ENCODE measurements around the gene TRPM3.

DNA sequence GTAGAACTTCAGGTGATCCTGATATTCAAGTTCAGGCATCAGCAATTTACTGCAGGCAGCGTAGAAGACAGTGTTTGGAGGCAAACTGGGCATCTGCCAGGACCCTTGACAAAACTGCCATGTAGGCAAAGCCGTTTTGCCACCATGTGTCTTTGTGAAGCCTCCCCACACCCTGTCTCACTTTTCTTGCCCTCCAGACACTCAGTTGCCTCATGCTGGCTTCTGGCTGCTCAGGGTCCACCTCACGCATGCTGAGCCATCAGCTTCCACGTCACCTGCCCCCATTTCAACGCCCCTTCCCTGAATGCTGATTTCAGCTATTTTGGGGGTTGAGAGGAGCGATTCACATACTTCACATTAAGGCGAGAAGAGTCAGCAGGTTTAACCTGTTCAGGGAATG, 541.7 kb downstream of the TRPM3 start:
- TF ChIP-seq CTCF (IDR thresholded peaks at IDR 0.05) (no peak), POLR2A (IDR thresholded peaks at IDR 0.05) (no peak)
